HEK293 (cell line): ENCODE results near the gene RASL10A.

Source experiments
- CTCF ChIP-seq: fragments of 450-650 bp; formaldehyde crosslinking; IDR thresholded peaks from 2 replicates; pipeline ENCODE4 v1.5.1; 2016; ENCODE audit warnings: missing biosample characterization, missing genetic modification characterization
- KLF9 ChIP-seq: fragments of 450-650 bp; formaldehyde crosslinking; IDR thresholded peaks from 2 replicates; pipeline ENCODE4 v1.5.1; 2016; ENCODE audit warnings: missing biosample characterization, missing genetic modification characterization, low read depth
- ZBTB20 ChIP-seq: fragments of 450-650 bp; formaldehyde crosslinking; IDR thresholded peaks from 2 replicates; pipeline ENCODE4 v1.5.1; 2016; ENCODE audit warnings: missing biosample characterization, missing genetic modification characterization
- ZNF121 ChIP-seq: fragments of 450-650 bp; formaldehyde crosslinking; IDR thresholded peaks from 2 replicates; pipeline ENCODE4 v1.5.1; 2016; ENCODE audit warnings: missing biosample characterization, missing genetic modification characterization
- ZNF510 ChIP-seq: fragments of 450-650 bp; formaldehyde crosslinking; IDR thresholded peaks from 2 replicates; pipeline ENCODE4 v1.5.1; 2018; ENCODE audit warnings: mild to moderate bottlenecking, missing genetic modification characterization, missing biosample characterization; ENCODE audit not compliant: insufficient replicate concordance
- ZNF513 ChIP-seq: fragments of 450-650 bp; IDR thresholded peaks from 2 replicates; pipeline ENCODE4 v1.5.1; 2018; ENCODE audit warnings: missing biosample characterization, missing genetic modification characterization

GRCh38 chr22:29313126-29313575 lies 2.3 kb downstream of the RASL10A start:
- TF ChIP-seq ZNF513 (tag by site-specific recombination) (no peak), KLF9 (tag by site-specific recombination) (no peak), CTCF (tag by site-specific recombination) (no peak), ZBTB20 (tag by site-specific recombination) (no peak), ZNF121 (tag by site-specific recombination) (no peak), ZNF510 (no peak)
